Stimulated activated CD8-positive, alpha-beta memory T cell treated with anti-CD3 and anti-CD28 coated beads, Interleukin-7, amount 100 ng/mL, for 48 hours (primary cell): ENCODE results near the gene TAF7.
"Not testable (repeated sequence)": the region's sequence is repeated elsewhere in the genome, so short reads cannot be mapped to it uniquely, and the experiment has no call there.

ENCODE experiments used
- DNase-seq, 2 donors: peaks; one replicate each; pipeline ENCODE4 v3.0.0-alpha.2; 2020; ENCODE audit warnings: low read depth in 1 of 2; ENCODE audit errors: extremely low read depth in 1 of 2

TAF7 gene

GRCh38 chr5:141338538-141339306 lies 18.1 kb upstream of the TAF7 start, which contains the start of gene PCDHGA2:
Gene PCDHGA2, plus strand, starts transcription at chr5:141338760.
- DNase-seq, result no peak

GRCh38 chr5:141332571-141332970 lies 12.0 kb upstream of the TAF7 start:
- DNase-seq, result not testable (repeated sequence)

GRCh38 chr5:141330299-141331080 lies 9.9 kb upstream of the TAF7 start, which contains the start of gene PCDHGA1:
Gene PCDHGA1, plus strand, starts transcription at chr5:141330514.
- DNase-seq, result no peak

- DNase-seq, result no peak
These were observed 7.6 kb upstream of the TAF7 start for GRCh38 chr5:141328231-141328630.

- DNase-seq, result peak; percentile 15 to 42
These were observed 5.7 kb upstream of the TAF7 start for GRCh38 chr5:141326088-141326854.

- no peak for DNase-seq
These were observed 1.7 kb upstream of the TAF7 start for GRCh38 chr5:141322261-141322660.

GRCh38 chr5:141319699-141320098 lies 885 bp downstream of the TAF7 start:
- no peak for DNase-seq

- no peak for DNase-seq
These were observed 1.4 kb downstream of the TAF7 start for GRCh38 chr5:141319202-141319601.

GRCh38 chr5:141316963-141317362 lies 3.6 kb downstream of the TAF7 start:
- not testable (repeated sequence) for DNase-seq

- no peak for DNase-seq
These were observed 6.9 kb downstream of the TAF7 start for GRCh38 chr5:141313711-141314110.

GRCh38 chr5:141306630-141307029 lies 14.0 kb downstream of the TAF7 start:
- no peak for DNase-seq

GRCh38 chr5:141303756-141304155 lies 16.8 kb downstream of the TAF7 start, which contains the start of gene SLC25A2:
Gene SLC25A2, minus strand, starts transcription at chr5:141304049. Its CDS starts 184 bp downstream, at chr5:141303865.
- DNase-seq, result no peak

GRCh38 chr5:141298376-141298775 lies 22.2 kb downstream of the TAF7 start:
- no peak for DNase-seq

GRCh38 chr5:141272906-141273305 lies 47.7 kb downstream of the TAF7 start:
- DNase-seq, result no peak

- no peak for DNase-seq
These were observed 51.4 kb downstream of the TAF7 start for GRCh38 chr5:141269195-141269594.
